Fibroblast of the conjunctiva (primary cell): ENCODE results near the gene LRRC47.

Experiments used
- DNase-seq: peaks from one replicate; pipeline ENCODE4 v3.0.0-alpha.2; 2010; ENCODE audit warnings: low read depth

Gene LRRC47

GRCh38 chr1:3786468-3787348 is 9.6 kb downstream of the LRRC47 start:
- DNase-seq: no peak

- no peak for DNase-seq
These were observed 10.7 kb downstream of the LRRC47 start for GRCh38 chr1:3785456-3786157.

- DNase-seq: no peak
These were observed 11.3 kb downstream of the LRRC47 start for GRCh38 chr1:3785045-3785444.

GRCh38 chr1:3783651-3784474 is 12.4 kb downstream of the LRRC47 start:
- DNase-seq: no peak

- DNase-seq: no peak
These were observed 15.4 kb downstream of the LRRC47 start for GRCh38 chr1:3780901-3781300.

- no peak for DNase-seq
These were observed 16.3 kb downstream of the LRRC47 start for GRCh38 chr1:3779912-3780416.

- no peak for DNase-seq
These were observed 16.9 kb downstream of the LRRC47 start for GRCh38 chr1:3779265-3779911.

- no peak for DNase-seq
These were observed 17.6 kb downstream of the LRRC47 start for GRCh38 chr1:3778590-3779264.

- DNase-seq: no peak
These were observed 18.4 kb downstream of the LRRC47 start for GRCh38 chr1:3777647-3778589.

GRCh38 chr1:3777078-3777547 is 19.2 kb downstream of the LRRC47 start:
- no peak for DNase-seq

- no peak for DNase-seq
These were observed 19.9 kb downstream of the LRRC47 start for GRCh38 chr1:3776231-3776961.

- peak; percentile 22 for DNase-seq
These were observed 20.6 kb downstream of the LRRC47 start for GRCh38 chr1:3775490-3776230.

GRCh38 chr1:3774946-3775489 is 21.3 kb downstream of the LRRC47 start:
- DNase-seq: no peak

- DNase-seq: no peak
These were observed 21.9 kb downstream of the LRRC47 start for GRCh38 chr1:3774276-3774945.

GRCh38 chr1:3773572-3774275 is 22.6 kb downstream of the LRRC47 start:
- no peak for DNase-seq

- no peak for DNase-seq
These were observed 23.4 kb downstream of the LRRC47 start, which contains the start of gene SMIM1 for GRCh38 chr1:3772715-3773571. TSS of gene SMIM1 (plus strand) at chr1:3772749. CDS start at chr1:3775374, 2,625 bp downstream.
